ENCODE measurements around the gene MYH9.

MYH9 gene

GRCh38 chr22:36417281-36417686 is 29.5 kb upstream of the MYH9 start:
- H3K4me1 ChIP-seq = no peaks in the 10 kb centered on the region
- TF ChIP-seq CTCF (IDR thresholded peaks at IDR 0.05) = no peak
- no peak overlapping the region for H3K27ac ChIP-seq
- no peak overlapping the region for H3K9ac ChIP-seq
- no peak overlapping the region for H2AFZ ChIP-seq
- peak overlapping the region; percentile 9 for H3K4me2 ChIP-seq (ENCODE audit: low read length)
- no peaks in the 10 kb centered on the region for H3K79me2 ChIP-seq
- no peak overlapping the region for H3K4me3 ChIP-seq (ENCODE audit: low read depth, low read length)
- no peaks in the 10 kb centered on the region for H3K36me3 ChIP-seq (ENCODE audit: control insufficient read depth, insufficient read depth, low read length)
- no peaks in the 10 kb centered on the region for H3K27me3 ChIP-seq (ENCODE audit: control insufficient read depth, insufficient read depth, low read length)
- H3K9me3 ChIP-seq (ENCODE audit: control insufficient read depth, low read length) = no peaks in the 10 kb centered on the region

- Histone ChIP-seq H2AFZ (no peak overlapping the region), H3K27me3 (ENCODE audit: control insufficient read depth, insufficient read depth, low read length) (no peaks in the 10 kb centered on the region), H3K4me1 (peaks cover 4% of the 10 kb centered on the region), H3K4me3 (ENCODE audit: low read depth, low read length) (no peak overlapping the region), H3K9ac (no peak overlapping the region), H3K79me2 (no peaks in the 10 kb centered on the region), H3K27ac (no peak overlapping the region), H3K9me3 (ENCODE audit: control insufficient read depth, low read length) (no peaks in the 10 kb centered on the region), H3K4me2 (ENCODE audit: low read length) (no peak overlapping the region), H3K36me3 (ENCODE audit: control insufficient read depth, insufficient read depth, low read length) (no peaks in the 10 kb centered on the region)
- TF ChIP-seq CTCF (IDR thresholded peaks at IDR 0.05) = no peak
Measured at GRCh38 chr22:36415415-36416168, 27.8 kb upstream of the MYH9 start.

- H3K4me2 ChIP-seq (ENCODE audit: low read length) = no peak overlapping the region
- H3K4me1 ChIP-seq = peaks cover 14% of the 10 kb centered on the region
- no peak for TF ChIP-seq CTCF (IDR thresholded peaks at IDR 0.05)
- H3K4me3 ChIP-seq (ENCODE audit: low read depth, low read length) = no peak overlapping the region
- H3K79me2 ChIP-seq = no peaks in the 10 kb centered on the region
- H3K27me3 ChIP-seq (ENCODE audit: control insufficient read depth, insufficient read depth, low read length) = no peaks in the 10 kb centered on the region
- no peak overlapping the region for H3K9ac ChIP-seq
- H3K36me3 ChIP-seq (ENCODE audit: control insufficient read depth, insufficient read depth, low read length) = no peaks in the 10 kb centered on the region
- no peaks in the 10 kb centered on the region for H3K9me3 ChIP-seq (ENCODE audit: control insufficient read depth, low read length)
- H3K27ac ChIP-seq = no peak overlapping the region
- H2AFZ ChIP-seq = no peak overlapping the region
Measured at GRCh38 chr22:36413022-36413775, 25.4 kb upstream of the MYH9 start.

GRCh38 chr22:36411589-36412258 is 24.0 kb upstream of the MYH9 start:
- no peak overlapping the region for H3K4me3 ChIP-seq (ENCODE audit: low read depth, low read length)
- H3K9ac ChIP-seq = no peak overlapping the region
- H3K79me2 ChIP-seq = no peaks in the 10 kb centered on the region
- peak overlapping the region; percentile 98 for H3K27ac ChIP-seq
- no peaks in the 10 kb centered on the region for H3K27me3 ChIP-seq (ENCODE audit: control insufficient read depth, insufficient read depth, low read length)
- H3K36me3 ChIP-seq (ENCODE audit: control insufficient read depth, insufficient read depth, low read length) = no peaks in the 10 kb centered on the region
- H3K4me1 ChIP-seq = peaks cover 14% of the 10 kb centered on the region
- TF ChIP-seq CTCF (IDR thresholded peaks at IDR 0.05) = no peak
- H2AFZ ChIP-seq = peak overlapping the region; percentile 53
- peak overlapping the region; percentile 22 for H3K4me2 ChIP-seq (ENCODE audit: low read length)
- no peaks in the 10 kb centered on the region for H3K9me3 ChIP-seq (ENCODE audit: control insufficient read depth, low read length)

All from parathyroid adenoma (tissue), 2 donors.